HepG2 (cell line): ENCODE measurements around the gene GLRX2. TPM values are rescaled to one million over a fixed set of nuclear protein-coding genes. Genes with fewer than 3 reads are reported as not detected.

ENCODE experiments used
- FOXO1 ChIP-seq: sonication (generic); formaldehyde crosslinking; IDR thresholded peaks from 2 replicates; pipeline ENCODE4 v1.4.0; 2020; ENCODE audit warnings: missing genetic modification reagents
- HCFC1 ChIP-seq: fragments of 150-350 bp; IDR thresholded peaks from 2 replicates; pipeline ENCODE4 v1.6.1; 2014; ENCODE audit warnings: low read depth, low read length
- MAFK ChIP-seq, 2 experiments: IDR thresholded peaks in 1 of 2; conservative IDR thresholded peaks in 1 of 2; 2 replicates each; pipeline ENCODE4 v1.6.1; 2011; ENCODE audit warnings: improper control_type of control experiment in 2 of 2, low read length in 2 of 2
- MTA1 ChIP-seq: sonication (generic); formaldehyde crosslinking; IDR thresholded peaks from 2 replicates; pipeline ENCODE4 v1.4.0; 2020; ENCODE audit warnings: missing genetic modification reagents, mild to moderate bottlenecking, borderline replicate concordance
- MYC ChIP-seq: sonication (generic); formaldehyde crosslinking; IDR thresholded peaks from 2 replicates; pipeline ENCODE4 v1.9.0; 2021; ENCODE audit warnings: missing genetic modification reagents, borderline replicate concordance
- NFYB ChIP-seq: sonication (generic); formaldehyde crosslinking; IDR thresholded peaks from 2 replicates; pipeline ENCODE4 v1.4.0; 2020; ENCODE audit warnings: missing genetic modification reagents
- POLR2AphosphoS5 ChIP-seq: IDR thresholded peaks from 2 replicates; pipeline ENCODE4 v1.6.1; 2012; ENCODE audit warnings: low read depth, low read length
- SKIL ChIP-seq: sonication (generic); formaldehyde crosslinking; IDR thresholded peaks from 2 replicates; pipeline ENCODE4 v1.8.0; 2022; ENCODE audit warnings: missing genetic modification reagents, mild to moderate bottlenecking, moderate library complexity, borderline replicate concordance
- ZBTB43 ChIP-seq: sonication (generic); formaldehyde crosslinking; conservative IDR thresholded peaks from 2 replicates; pipeline ENCODE4 v1.4.0; 2020; ENCODE audit warnings: missing genetic modification reagents
- ZBTB7B ChIP-seq: sonication (generic); formaldehyde crosslinking; IDR thresholded peaks from 2 replicates; pipeline ENCODE4 v1.4.0; 2020; ENCODE audit warnings: missing genetic modification reagents
- ZNF552 ChIP-seq: sonication (generic); formaldehyde crosslinking; IDR thresholded peaks from 2 replicates; pipeline ENCODE4 v1.9.0; 2022; ENCODE audit warnings: missing genetic modification reagents, mild to moderate bottlenecking, borderline replicate concordance
- ZNF674 ChIP-seq: sonication (generic); formaldehyde crosslinking; IDR thresholded peaks from 2 replicates; pipeline ENCODE4 v1.5.0; 2020; ENCODE audit warnings: low read depth, mild to moderate bottlenecking, missing genetic modification reagents
- ZNF687 ChIP-seq: sonication (generic); formaldehyde crosslinking; IDR thresholded peaks from 2 replicates; pipeline ENCODE4 v1.5.1; 2020; ENCODE audit warnings: mild to moderate bottlenecking, missing genetic modification reagents, moderate library complexity
- ZNF709 ChIP-seq: sonication (generic); formaldehyde crosslinking; IDR thresholded peaks from 2 replicates; pipeline ENCODE4 v1.5.0; 2020; ENCODE audit warnings: mild to moderate bottlenecking, missing genetic modification reagents
- polyA plus RNA-seq, 8 experiments: library from polyadenylated mRNA; depleted of rRNA in 3 of 8; stranded (reverse) in 7 of 8; unstranded in 1 of 8; fragments of >200 nt; fragmentation: Illumina TruSeq in 4 of 8; extraction: Trizol in 4 of 8; gene quantifications; 2 replicates each; pipeline versions ENCODE4 v1.2.1 to v1.2.3, GENCODE V29; 2011 to 2016; ENCODE audit warnings: low read depth in 4 of 8, missing spikeins in 1 of 8, mixed read lengths in 1 of 8; ENCODE audit not compliant: insufficient read depth in 1 of 8
- total RNA-seq, 5 experiments: library from RNA; depleted of rRNA; stranded (reverse); fragments of >200 nt; fragmentation: Illumina TruSeq; extraction: Trizol; gene quantifications; 2 replicates each; pipeline ENCODE4 v1.2.3, GENCODE V29; 2016; ENCODE audit warnings: low read depth in 1 of 5
- TF ChIP-seq, protein P1 (sequence below): conservative IDR thresholded peaks from 2 replicates; pipeline ENCODE4 v1.6.1; 2018; ENCODE audit warnings: missing genetic modification reagents
- TF ChIP-seq, protein P2 (sequence below): sonication (generic); formaldehyde crosslinking; IDR thresholded peaks from 2 replicates; pipeline ENCODE4 v1.4.0; 2020; ENCODE audit warnings: missing genetic modification reagents, borderline replicate concordance

The GLRX2 gene
- total and polyA plus RNA-seq, 2 of the 13 experiments (the other 11 are each of a cell fraction or from before 2014, with no cell fraction given) = 11.9 to 39.0 TPM

DNA sequence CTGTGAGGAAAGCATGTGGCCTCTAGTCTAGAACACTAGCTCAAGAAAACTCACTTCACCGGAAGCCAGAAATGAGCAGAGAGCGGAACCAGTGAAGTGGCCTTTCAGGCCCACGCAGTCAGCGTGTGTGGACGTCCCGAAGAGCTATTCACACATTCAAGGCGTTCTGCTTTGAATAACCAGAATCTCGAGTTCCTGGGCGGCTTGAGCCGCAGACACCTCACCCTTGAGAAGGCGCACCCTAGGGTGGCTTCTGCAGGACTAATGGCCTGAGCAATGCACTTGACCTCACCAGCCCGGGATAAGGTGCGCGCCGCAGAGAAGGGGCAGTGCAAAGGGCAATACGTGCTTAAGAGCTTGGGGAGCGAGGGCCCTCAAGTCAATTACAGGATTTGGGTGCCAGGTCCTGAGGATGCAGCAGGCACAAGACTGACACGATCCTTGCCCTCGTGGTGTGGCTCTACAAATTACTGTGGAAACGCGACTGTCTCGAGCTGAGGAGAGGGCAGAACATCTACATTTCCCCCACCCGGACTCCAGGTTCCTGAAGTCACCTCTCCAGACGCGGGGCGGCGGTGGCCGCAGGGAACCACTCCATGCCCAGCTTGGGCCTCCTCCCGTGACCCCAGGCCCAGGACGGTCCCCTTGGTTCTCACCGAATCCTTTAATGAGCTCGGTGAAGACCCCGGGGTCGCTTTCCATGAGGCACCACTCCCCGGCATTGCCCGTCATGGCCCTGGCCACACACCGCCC, 46.5 kb downstream of the GLRX2 start (continued):
- TF ChIP-seq ZNF687 (no peak), ZBTB43 (CRISPR knock-in tag) (no peak), SKIL (CRISPR knock-in tag) (no peak), MAFK (conservative IDR thresholded peaks at IDR 0.05 in 1 of 2, IDR thresholded peaks at IDR 0.05 in 1 of 2; ENCODE audit: low read length in 2 of 2) (no peak), POLR2AphosphoS5 (peak; percentile 54), ZNF674 (CRISPR knock-in tag) (0 out of 2 replicates have a peak, but pooled peaks have one; percentile 54), NFYB (no peak), MYC (CRISPR knock-in tag) (0 out of 2 replicates have a peak, but pooled peaks have one; percentile 24), FOXO1 (CRISPR knock-in tag) (no peak), ZBTB7B (no peak), HCFC1 (no peak), ZNF552 (CRISPR knock-in tag) (no peak), ZNF709 (CRISPR knock-in tag) (peak; percentile 86; the same call in 1 of the 2 replicates), MTA1 (CRISPR knock-in tag) (no peak)
- TF ChIP-seq, protein P1, sequence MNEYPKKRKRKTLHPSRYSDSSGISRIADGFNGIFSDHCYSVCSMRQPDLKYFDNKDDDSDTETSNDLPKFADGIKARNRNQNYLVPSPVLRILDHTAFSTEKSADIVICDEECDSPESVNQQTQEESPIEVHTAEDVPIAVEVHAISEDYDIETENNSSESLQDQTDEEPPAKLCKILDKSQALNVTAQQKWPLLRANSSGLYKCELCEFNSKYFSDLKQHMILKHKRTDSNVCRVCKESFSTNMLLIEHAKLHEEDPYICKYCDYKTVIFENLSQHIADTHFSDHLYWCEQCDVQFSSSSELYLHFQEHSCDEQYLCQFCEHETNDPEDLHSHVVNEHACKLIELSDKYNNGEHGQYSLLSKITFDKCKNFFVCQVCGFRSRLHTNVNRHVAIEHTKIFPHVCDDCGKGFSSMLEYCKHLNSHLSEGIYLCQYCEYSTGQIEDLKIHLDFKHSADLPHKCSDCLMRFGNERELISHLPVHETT (CRISPR knock-in tag) = no peak
- TF ChIP-seq, protein P2, sequence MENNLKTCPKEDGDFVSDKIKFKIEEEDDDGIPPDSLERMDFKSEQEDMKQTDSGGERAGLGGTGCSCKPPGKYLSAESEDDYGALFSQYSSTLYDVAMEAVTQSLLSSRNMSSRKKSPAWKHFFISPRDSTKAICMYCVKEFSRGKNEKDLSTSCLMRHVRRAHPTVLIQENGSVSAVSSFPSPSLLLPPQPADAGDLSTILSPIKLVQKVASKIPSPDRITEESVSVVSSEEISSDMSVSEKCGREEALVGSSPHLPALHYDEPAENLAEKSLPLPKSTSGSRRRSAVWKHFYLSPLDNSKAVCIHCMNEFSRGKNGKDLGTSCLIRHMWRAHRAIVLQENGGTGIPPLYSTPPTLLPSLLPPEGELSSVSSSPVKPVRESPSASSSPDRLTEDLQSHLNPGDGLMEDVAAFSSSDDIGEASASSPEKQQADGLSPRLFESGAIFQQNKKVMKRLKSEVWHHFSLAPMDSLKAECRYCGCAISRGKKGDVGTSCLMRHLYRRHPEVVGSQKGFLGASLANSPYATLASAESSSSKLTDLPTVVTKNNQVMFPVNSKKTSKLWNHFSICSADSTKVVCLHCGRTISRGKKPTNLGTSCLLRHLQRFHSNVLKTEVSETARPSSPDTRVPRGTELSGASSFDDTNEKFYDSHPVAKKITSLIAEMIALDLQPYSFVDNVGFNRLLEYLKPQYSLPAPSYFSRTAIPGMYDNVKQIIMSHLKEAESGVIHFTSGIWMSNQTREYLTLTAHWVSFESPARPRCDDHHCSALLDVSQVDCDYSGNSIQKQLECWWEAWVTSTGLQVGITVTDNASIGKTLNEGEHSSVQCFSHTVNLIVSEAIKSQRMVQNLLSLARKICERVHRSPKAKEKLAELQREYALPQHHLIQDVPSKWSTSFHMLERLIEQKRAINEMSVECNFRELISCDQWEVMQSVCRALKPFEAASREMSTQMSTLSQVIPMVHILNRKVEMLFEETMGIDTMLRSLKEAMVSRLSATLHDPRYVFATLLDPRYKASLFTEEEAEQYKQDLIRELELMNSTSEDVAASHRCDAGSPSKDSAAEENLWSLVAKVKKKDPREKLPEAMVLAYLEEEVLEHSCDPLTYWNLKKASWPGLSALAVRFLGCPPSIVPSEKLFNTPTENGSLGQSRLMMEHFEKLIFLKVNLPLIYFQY (CRISPR knock-in tag) = no peak
